NT2/D1 (cell line): ENCODE results near the gene CCDC50.

Source experiments
- YY1 ChIP-seq: IDR thresholded peaks from 2 replicates; pipeline ENCODE4 v1.6.1; 2011; ENCODE audit not compliant: insufficient read length, insufficient read depth
- ZNF274 ChIP-seq: IDR thresholded peaks from 2 replicates; pipeline ENCODE4 v1.6.1; 2011; ENCODE audit warnings: mild to moderate bottlenecking, low read depth, low read length

GRCh38 chr3:191358929-191359328 is 29.7 kb downstream of the CCDC50 start:
- no peak for TF ChIP-seq ZNF274
- TF ChIP-seq YY1 = no peak
